ENCODE data around the gene SEC61A2. TPM values are rescaled to one million over a fixed set of nuclear protein-coding genes. Genes with fewer than 3 reads are reported as not detected.

The SEC61A2 gene
- total and polyA plus RNA-seq, 10 of the 15 experiments (the other 5 are each of a cell fraction or from before 2014, with no cell fraction given): 3.0 to 36.2 (median 8.6) TPM

DNA sequence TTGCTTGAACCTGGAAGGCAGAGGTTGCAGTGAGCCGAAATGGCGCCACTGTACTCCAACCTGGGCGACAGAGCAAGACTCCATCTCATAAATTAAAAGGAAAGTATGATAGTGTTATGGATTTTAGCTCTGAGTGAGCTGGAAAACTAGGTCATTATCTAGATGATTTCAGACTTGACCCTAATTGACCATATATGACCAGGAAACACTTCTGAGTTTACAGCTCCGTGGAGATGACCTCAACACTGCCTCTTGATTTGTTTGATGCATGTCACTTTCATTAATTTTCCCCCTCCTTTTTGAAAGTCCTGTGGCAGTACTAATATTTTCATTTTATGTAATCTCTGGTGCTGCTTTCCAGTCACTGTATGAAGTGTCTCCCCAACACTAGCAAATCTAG lies 7.8 kb upstream of the SEC61A2 start:
- CTCF ChIA-PET: interaction anchor here (0.8 to 3.1 kb wide), 2 partner anchors 10 to 78 kb away, joined by 3 to 10 read pairs; partner anchors contain the start of gene UPF2
- in situ Hi-C loops (cut with MboI): loop anchor here (5.0 kb wide), 1 partner anchor 79 kb away; the partner anchor contains the start of gene UPF2
- TF ChIP-seq HCFC1 (IDR thresholded peaks at IDR 0.05; ENCODE audit: low read length) (no peak), NR2F1 (conservative IDR thresholded peaks at IDR 0.05) (peak; percentile 85), BCL11A (IDR thresholded peaks at IDR 0.05; ENCODE audit: low read depth, low read length) (peak; percentile 41; the same call in 1 of the 2 replicates), MTA3 (IDR thresholded peaks at IDR 0.05; ENCODE audit: borderline replicate concordance, low read length) (0 out of 2 replicates have a peak, but pooled peaks have one; percentile 10), ATF7 (IDR thresholded peaks at IDR 0.05; ENCODE audit: low read depth) (peak; percentile 76), TAF1 (IDR thresholded peaks at IDR 0.05; ENCODE audit: borderline replicate concordance, low read depth, low read length) (no peak), CHD2 (IDR thresholded peaks at IDR 0.05; ENCODE audit: borderline replicate concordance, low read depth, low read length) (no peak), SPI1 (IDR thresholded peaks at IDR 0.05; ENCODE audit: borderline replicate concordance, insufficient read depth, low read depth, low read length) (no peak), DPF2 (IDR thresholded peaks at IDR 0.05) (no peak; the same call in none of the 2 replicates), BMI1 (IDR thresholded peaks at IDR 0.05; ENCODE audit: borderline replicate concordance) (no peak), SRF (IDR thresholded peaks at IDR 0.05; ENCODE audit: low read depth in 2 of 2, low read length in 2 of 2) (peak; percentile 73 to 95), MXI1 (IDR thresholded peaks at IDR 0.05; ENCODE audit: low read depth, low read length) (no peak), TBL1XR1 (IDR thresholded peaks at IDR 0.05; ENCODE audit: low read depth, low read length) (no peak), PAX5 (IDR thresholded peaks at IDR 0.05; ENCODE audit: borderline replicate concordance, low read depth, low read length) (no peak), CREB1 (IDR thresholded peaks at IDR 0.05; ENCODE audit: low read depth) (peak; percentile 77), MTA2 (IDR thresholded peaks at IDR 0.05; ENCODE audit: low read depth) (peak; percentile 72), PML (IDR thresholded peaks at IDR 0.05; ENCODE audit: low read length) (no peak), RUNX3 (IDR thresholded peaks at IDR 0.05; ENCODE audit: low read length) (peak; percentile 18; the same call in 1 of the 2 replicates)
- TF ChIP-seq, protein P1, sequence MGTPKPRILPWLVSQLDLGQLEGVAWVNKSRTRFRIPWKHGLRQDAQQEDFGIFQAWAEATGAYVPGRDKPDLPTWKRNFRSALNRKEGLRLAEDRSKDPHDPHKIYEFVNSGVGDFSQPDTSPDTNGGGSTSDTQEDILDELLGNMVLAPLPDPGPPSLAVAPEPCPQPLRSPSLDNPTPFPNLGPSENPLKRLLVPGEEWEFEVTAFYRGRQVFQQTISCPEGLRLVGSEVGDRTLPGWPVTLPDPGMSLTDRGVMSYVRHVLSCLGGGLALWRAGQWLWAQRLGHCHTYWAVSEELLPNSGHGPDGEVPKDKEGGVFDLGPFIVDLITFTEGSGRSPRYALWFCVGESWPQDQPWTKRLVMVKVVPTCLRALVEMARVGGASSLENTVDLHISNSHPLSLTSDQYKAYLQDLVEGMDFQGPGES (IDR thresholded peaks at IDR 0.05): no peak
- TF ChIP-seq, protein P2, sequence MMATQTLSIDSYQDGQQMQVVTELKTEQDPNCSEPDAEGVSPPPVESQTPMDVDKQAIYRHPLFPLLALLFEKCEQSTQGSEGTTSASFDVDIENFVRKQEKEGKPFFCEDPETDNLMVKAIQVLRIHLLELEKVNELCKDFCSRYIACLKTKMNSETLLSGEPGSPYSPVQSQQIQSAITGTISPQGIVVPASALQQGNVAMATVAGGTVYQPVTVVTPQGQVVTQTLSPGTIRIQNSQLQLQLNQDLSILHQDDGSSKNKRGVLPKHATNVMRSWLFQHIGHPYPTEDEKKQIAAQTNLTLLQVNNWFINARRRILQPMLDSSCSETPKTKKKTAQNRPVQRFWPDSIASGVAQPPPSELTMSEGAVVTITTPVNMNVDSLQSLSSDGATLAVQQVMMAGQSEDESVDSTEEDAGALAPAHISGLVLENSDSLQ (IDR thresholded peaks at IDR 0.05): peak; percentile 87
- TF ChIP-seq, protein P3, sequence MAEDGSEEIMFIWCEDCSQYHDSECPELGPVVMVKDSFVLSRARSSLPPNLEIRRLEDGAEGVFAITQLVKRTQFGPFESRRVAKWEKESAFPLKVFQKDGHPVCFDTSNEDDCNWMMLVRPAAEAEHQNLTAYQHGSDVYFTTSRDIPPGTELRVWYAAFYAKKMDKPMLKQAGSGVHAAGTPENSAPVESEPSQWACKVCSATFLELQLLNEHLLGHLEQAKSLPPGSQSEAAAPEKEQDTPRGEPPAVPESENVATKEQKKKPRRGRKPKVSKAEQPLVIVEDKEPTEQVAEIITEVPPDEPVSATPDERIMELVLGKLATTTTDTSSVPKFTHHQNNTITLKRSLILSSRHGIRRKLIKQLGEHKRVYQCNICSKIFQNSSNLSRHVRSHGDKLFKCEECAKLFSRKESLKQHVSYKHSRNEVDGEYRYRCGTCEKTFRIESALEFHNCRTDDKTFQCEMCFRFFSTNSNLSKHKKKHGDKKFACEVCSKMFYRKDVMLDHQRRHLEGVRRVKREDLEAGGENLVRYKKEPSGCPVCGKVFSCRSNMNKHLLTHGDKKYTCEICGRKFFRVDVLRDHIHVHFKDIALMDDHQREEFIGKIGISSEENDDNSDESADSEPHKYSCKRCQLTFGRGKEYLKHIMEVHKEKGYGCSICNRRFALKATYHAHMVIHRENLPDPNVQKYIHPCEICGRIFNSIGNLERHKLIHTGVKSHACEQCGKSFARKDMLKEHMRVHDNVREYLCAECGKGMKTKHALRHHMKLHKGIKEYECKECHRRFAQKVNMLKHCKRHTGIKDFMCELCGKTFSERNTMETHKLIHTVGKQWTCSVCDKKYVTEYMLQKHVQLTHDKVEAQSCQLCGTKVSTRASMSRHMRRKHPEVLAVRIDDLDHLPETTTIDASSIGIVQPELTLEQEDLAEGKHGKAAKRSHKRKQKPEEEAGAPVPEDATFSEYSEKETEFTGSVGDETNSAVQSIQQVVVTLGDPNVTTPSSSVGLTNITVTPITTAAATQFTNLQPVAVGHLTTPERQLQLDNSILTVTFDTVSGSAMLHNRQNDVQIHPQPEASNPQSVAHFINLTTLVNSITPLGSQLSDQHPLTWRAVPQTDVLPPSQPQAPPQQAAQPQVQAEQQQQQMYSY (CRISPR knock-in tag; IDR thresholded peaks at IDR 0.05): no peak

More for the DNA sequence above, 7.8 kb upstream of the SEC61A2 start:
- H3K4me1 ChIP-seq (ENCODE audit: control insufficient read depth, insufficient read depth, low read length): peaks cover 22% of the 10 kb centered on the region
- TSS peak; percentile 73 for BruUV-seq (replicated peaks)
- WGBS (ENCODE audit: insufficient coverage, insufficient replicate concordance, low lambda C conversion rate, missing lambda C conversion rate): 41% methylated on average over 4 of the region's 4 CpGs
- H3K9ac ChIP-seq (ENCODE audit: control insufficient read depth, insufficient read depth, low read length): peak overlapping the region; percentile 68
- no peaks in the 10 kb centered on the region for H3K27me3 ChIP-seq (replicated peaks in 1 of 2; ENCODE audit: control insufficient read depth in 2 of 2, insufficient read depth in 2 of 2, low read length in 1 of 2)
- ChIA-PET SMC1A (ENCODE audit: uncharacterized antibody, unreplicated experiment) (interaction anchor here (0.6 to 2.9 kb wide), 12 partner anchors 8 to 99 kb away, joined by 3 to 15 read pairs (median 4); partner anchors contain the start of genes CDC123, NUDT5 and UPF2), POLR2A (interaction anchor here (0.8 to 3.3 kb wide), 6 partner anchors 10 to 79 kb away, joined by 3 to 9 read pairs (median 5); partner anchors contain the start of genes NUDT5 and UPF2), RAD21 (ENCODE audit: unreplicated experiment) (interaction anchor here (0.5 to 4.4 kb wide), 8 partner anchors 9 to 135 kb away, joined by 3 to 32 read pairs (median 4); partner anchors contain the start of gene UPF2)
- intact Hi-C loops (cut with micrococcal nuclease; ENCODE audit: unreplicated experiment): loop anchor here (1.0 to 5.0 kb wide), 3 partner anchors 53 to 134 kb away; partner anchors contain the start of gene DHTKD1
- FAIRE-seq (peak; percentile 70), ATAC-seq (peak; percentile 72), DNase-seq (ENCODE audit: low read depth, low spot score) (peak; percentile 62)
- H3K36me3 ChIP-seq (ENCODE audit: control insufficient read depth in 2 of 2, insufficient read depth in 2 of 2, low read length in 1 of 2): peaks cover 4 to 10% of the 10 kb centered on the region in 2 experiments
- H3K27ac ChIP-seq (ENCODE audit: control insufficient read depth, insufficient read depth): peak overlapping the region; percentile 87
- H3K9me3 ChIP-seq (replicated peaks; ENCODE audit: control insufficient read depth, insufficient read depth, low read length): no peaks in the 10 kb centered on the region
- H3K4me3 ChIP-seq: peak overlapping the region; percentile 19; the same call in 1 of the 2 replicates
- no peaks in the 10 kb centered on the region; the same call in 1 of the 2 replicates for H3K79me2 ChIP-seq (ENCODE audit: control insufficient read depth, insufficient read depth, low read length)
- no peaks in the 10 kb centered on the region for H4K20me1 ChIP-seq (ENCODE audit: control insufficient read depth, insufficient read depth)
- H2AFZ ChIP-seq (ENCODE audit: control insufficient read depth, low read depth, low read length): no peak overlapping the region
- H3K4me2 ChIP-seq (ENCODE audit: control insufficient read depth, insufficient read depth): peak overlapping the region; percentile 10
